Measurements from ENCODE around the gene ARID3A. TPM values are rescaled to one million over a fixed set of nuclear protein-coding genes. Genes with fewer than 3 reads are reported as not detected.

Gene ARID3A
- total and polyA plus RNA-seq, 2 of the 8 experiments (the other 6 are each of a cell fraction or from before 2014, with no cell fraction given) = 40.5 to 77.4 TPM

DNA sequence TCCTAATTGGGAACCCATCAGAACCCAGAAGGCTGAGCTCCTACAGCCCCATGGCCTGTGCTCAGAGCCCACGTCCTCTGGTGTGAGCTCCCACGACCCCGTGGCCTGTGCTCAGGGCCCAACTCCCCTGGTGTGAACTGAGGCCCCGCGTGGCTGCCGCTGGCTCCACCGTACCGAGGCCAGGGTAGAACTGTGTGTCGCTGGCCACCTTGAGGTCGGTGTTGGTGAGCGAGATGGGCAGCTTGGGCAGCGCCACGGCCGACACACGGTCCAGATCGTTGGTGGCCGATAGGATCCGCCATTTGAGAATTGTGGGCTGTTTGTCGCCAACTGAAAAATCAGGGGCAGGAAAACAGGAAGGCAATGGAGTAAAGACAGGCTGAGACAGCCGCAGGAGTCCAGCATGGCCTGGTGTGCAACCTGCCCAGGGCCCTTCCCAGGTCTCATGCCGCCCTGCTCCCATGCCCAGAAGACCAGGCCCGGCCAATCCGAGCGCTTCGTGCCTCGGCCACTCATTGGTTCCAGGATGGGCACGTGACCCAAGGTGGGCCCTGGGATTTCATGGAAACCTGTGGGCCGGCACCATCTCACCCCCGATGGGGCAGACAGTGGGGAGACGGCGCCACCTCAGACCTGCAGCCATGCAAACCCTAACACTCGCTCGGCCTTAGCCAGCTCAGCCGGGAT is 44.3 kb upstream of the ARID3A start:
- H4K5ac ChIP-seq (ENCODE audit: insufficient read length, low read depth, low read length) = no peak overlapping the region
- no peak for FAIRE-seq

More for the DNA sequence above, 44.3 kb upstream of the ARID3A start:
- H3K56ac ChIP-seq (replicated peaks; ENCODE audit: insufficient read length, low read depth, low read length) = no peak overlapping the region
- no peak overlapping the region for H3K14ac ChIP-seq (ENCODE audit: insufficient read length)
- no peaks in the 10 kb centered on the region for H3K79me1 ChIP-seq (ENCODE audit: low read depth, low read length)
- no peak overlapping the region for H3K4me2 ChIP-seq (ENCODE audit: insufficient read depth in 1 of 2, low read depth in 2 of 2, low read length in 2 of 2)
- no peak for TF ChIP-seq TBP (IDR thresholded peaks at IDR 0.05; ENCODE audit: low read depth, low read length)
- H3K23ac ChIP-seq (ENCODE audit: insufficient read length) = no peak overlapping the region
- 95% methylated on average over 34 of the region's 34 CpGs; no CpG with 5 or more reads in 1 of the 2 experiments for WGBS, 2 experiments (ENCODE audit: extremely low coverage in 1 of 2, insufficient coverage in 1 of 2, insufficient read length in 1 of 2, insufficient replicate concordance in 2 of 2, low coverage in 1 of 2, low lambda C conversion rate in 2 of 2, missing lambda C conversion rate in 1 of 2)
- no peak overlapping the region for H2BK5ac ChIP-seq (ENCODE audit: low read depth, low read length)
- H2AK5ac ChIP-seq (ENCODE audit: low read depth, low read length) = no peak overlapping the region
- H3K9ac ChIP-seq (replicated peaks in 1 of 4; ENCODE audit: extremely low read depth in 1 of 4, low read depth in 3 of 4, low read length in 3 of 4) = no peak overlapping the region
- no peak for DNase-seq (ENCODE audit: low read depth in 1 of 2, low spot score in 2 of 2)
- H4K20me1 ChIP-seq (replicated peaks in 1 of 2; ENCODE audit: control insufficient read depth in 1 of 2, insufficient read depth in 2 of 2, low read length in 2 of 2) = peaks cover 5% of the 10 kb centered on the region in 2 experiments
- no peaks in the 10 kb centered on the region for H3K23me2 ChIP-seq (ENCODE audit: low read depth, low read length)
- H3K36me3 ChIP-seq (ENCODE audit: control insufficient read depth in 2 of 4, insufficient read depth in 4 of 4, low read length in 3 of 4) = peaks cover 0 to 26% (median 6%) of the 10 kb centered on the region in 4 experiments; a peak in 5 of 8 replicates
- no peaks in the 10 kb centered on the region for H3K4me1 ChIP-seq (replicated peaks in 1 of 4; ENCODE audit: control insufficient read depth in 3 of 4, insufficient read depth in 4 of 4, low read length in 3 of 4)
- H3K4me3 ChIP-seq (ENCODE audit: extremely low read depth in 1 of 4, insufficient read depth in 2 of 4, low read depth in 3 of 4, low read length in 4 of 4) = no peak overlapping the region
- H2BK120ac ChIP-seq (replicated peaks; ENCODE audit: low read depth, low read length) = no peak overlapping the region
- H2BK20ac ChIP-seq (ENCODE audit: low read length) = no peak overlapping the region
- ChIA-PET CTCF (ENCODE audit: partially characterized antibody) (interaction anchor here (0.6 to 2.1 kb wide), 8 partner anchors 14 to 386 kb away, joined by 3 to 11 read pairs (median 3); no protein-coding TSS in a partner anchor), POLR2A (ENCODE audit: partially characterized antibody) (interaction anchor here (11.5 kb wide), 1 partner anchor 8 kb away, joined by 82 read pairs; the partner anchor contains the start of genes MED16 and RNU6-9)
- H2AFZ ChIP-seq (ENCODE audit: low read length) = no peak overlapping the region
- H3K27ac ChIP-seq (ENCODE audit: low read depth, low read length) = no peak overlapping the region; the same call in 1 of the 2 replicates
- no peak overlapping the region for H4K91ac ChIP-seq (replicated peaks; ENCODE audit: insufficient read length, low read length)
- H2BK15ac ChIP-seq (ENCODE audit: low read length) = no peak overlapping the region
- no peaks in the 10 kb centered on the region for H3K27me3 ChIP-seq (replicated peaks in 1 of 4; ENCODE audit: control insufficient read depth in 3 of 4, extremely low read depth in 1 of 4, insufficient read depth in 3 of 4, low read length in 3 of 4)
- H3K18ac ChIP-seq (ENCODE audit: extremely low read depth, low read length) = no peak overlapping the region
- no peak overlapping the region for H4K8ac ChIP-seq (ENCODE audit: extremely low read depth, insufficient read depth, low read length)
- no peak overlapping the region for H3K4ac ChIP-seq (replicated peaks; ENCODE audit: insufficient read length, low read depth, low read length)
- no peak overlapping the region for H2BK12ac ChIP-seq (ENCODE audit: low read depth, low read length)
- H3K9me3 ChIP-seq (ENCODE audit: insufficient read depth in 2 of 2, low read depth in 1 of 2, low read length in 1 of 2) = no peaks in the 10 kb centered on the region
- no peaks in the 10 kb centered on the region for H3K79me2 ChIP-seq (ENCODE audit: control insufficient read depth in 1 of 2, insufficient read depth in 2 of 2, low read length in 2 of 2)
